Nephron (organoid): Measurements from ENCODE around the gene CTSH.
"Not testable (repeated sequence)": the region's sequence is repeated elsewhere in the genome, so short reads cannot be mapped to it uniquely, and the experiment has no call there.

ENCODE experiments used
- H3K27ac Mint-ChIP-seq, 3 experiments: 2 replicates each; pipeline ENCODE4 v1.8.0; 2020; ENCODE audit warnings: mixed read lengths in 3 of 3, mild to moderate bottlenecking in 2 of 3, moderate library complexity in 1 of 3
- H3K27me3 Mint-ChIP-seq: 2 replicates; pipeline ENCODE4 v1.8.0; 2021; ENCODE audit warnings: low read depth, mild to moderate bottlenecking, moderate library complexity, mixed read lengths
- H3K36me3 Mint-ChIP-seq: 2 replicates; pipeline ENCODE4 v1.8.0; 2020; ENCODE audit warnings: low read depth, mixed read lengths
- H3K4me1 Mint-ChIP-seq: 2 replicates; pipeline ENCODE4 v1.8.0; 2020; ENCODE audit warnings: mixed read lengths
- H3K4me3 Mint-ChIP-seq, 3 experiments: 2 replicates each; pipeline ENCODE4 v1.8.0; 2020; ENCODE audit warnings: mild to moderate bottlenecking in 3 of 3, mixed read lengths in 3 of 3, moderate library complexity in 2 of 3
- H3K9me3 Mint-ChIP-seq: 2 replicates; pipeline ENCODE4 v1.8.0; 2020; ENCODE audit warnings: mixed read lengths
- CTCF ChIP-seq, 3 experiments: fragments of 200-600 bp; sonication (generic); IDR thresholded peaks; one replicate each; pipeline ENCODE4 v1.5.0; 2021; ENCODE audit warnings: antibody characterized with exemption in 3 of 3; ENCODE audit not compliant: unreplicated experiment in 3 of 3

Gene CTSH

GRCh38 chr15:78930577-78931388, 14.1 kb downstream of the CTSH start:
- H3K27me3 Mint-ChIP-seq, result peaks cover 3% of the 10 kb centered on the region
- H3K4me1 Mint-ChIP-seq, result peaks cover 28% of the 10 kb centered on the region
- no peak for TF ChIP-seq CTCF (IDR thresholded peaks at IDR 0.05; ENCODE audit: unreplicated experiment in 3 of 3)
- peak overlapping the region in 2 of 3 experiments; percentile 71 to 81 for H3K27ac Mint-ChIP-seq
- no peak overlapping the region for H3K4me3 Mint-ChIP-seq
- no peaks in the 10 kb centered on the region for H3K36me3 Mint-ChIP-seq
- H3K9me3 Mint-ChIP-seq, result no peaks in the 10 kb centered on the region

- Mint-ChIP-seq H3K9me3 (no peaks in the 10 kb centered on the region), H3K4me1 (peaks cover 27% of the 10 kb centered on the region), H3K4me3 (no peak overlapping the region), H3K27me3 (peaks cover 2% of the 10 kb centered on the region), H3K27ac (no peak overlapping the region), H3K36me3 (no peaks in the 10 kb centered on the region)
- no peak for TF ChIP-seq CTCF (IDR thresholded peaks at IDR 0.05; ENCODE audit: unreplicated experiment in 3 of 3)
Measured at GRCh38 chr15:78929536-78930264, 15.1 kb downstream of the CTSH start.

- Mint-ChIP-seq H3K27ac (no peak overlapping the region), H3K9me3 (no peaks in the 10 kb centered on the region)
- TF ChIP-seq CTCF (IDR thresholded peaks at IDR 0.05; ENCODE audit: unreplicated experiment in 3 of 3), result no peak
Measured at GRCh38 chr15:78928616-78929093, 16.2 kb downstream of the CTSH start.

GRCh38 chr15:78928176-78928575, 16.7 kb downstream of the CTSH start:
- H3K27me3 Mint-ChIP-seq, H3K36me3 Mint-ChIP-seq, H3K27ac Mint-ChIP-seq, H3K4me3 Mint-ChIP-seq, H3K9me3 Mint-ChIP-seq: not testable (repeated sequence)
- H3K4me1 Mint-ChIP-seq, result peaks cover 12% of the 10 kb centered on the region

More at GRCh38 chr15:78928616-78929093, 16.2 kb downstream of the CTSH start:
- Mint-ChIP-seq H3K4me1 (peaks cover 17% of the 10 kb centered on the region), H3K4me3 (no peak overlapping the region), H3K36me3 (peaks cover under 1% of the 10 kb centered on the region), H3K27me3 (no peaks in the 10 kb centered on the region)

- H3K9me3 Mint-ChIP-seq, result no peaks in the 10 kb centered on the region
Measured at GRCh38 chr15:78927077-78927790, 17.6 kb downstream of the CTSH start.

More at GRCh38 chr15:78927077-78927790, 17.6 kb downstream of the CTSH start:
- no peak for TF ChIP-seq CTCF (IDR thresholded peaks at IDR 0.05; ENCODE audit: unreplicated experiment in 3 of 3)
- H3K27ac Mint-ChIP-seq, result no peak overlapping the region
- peaks cover 6% of the 10 kb centered on the region for H3K4me1 Mint-ChIP-seq
- no peaks in the 10 kb centered on the region for H3K27me3 Mint-ChIP-seq
- H3K36me3 Mint-ChIP-seq, result peaks cover 9% of the 10 kb centered on the region
- H3K4me3 Mint-ChIP-seq, result no peak overlapping the region
